HepG2 (cell line): ENCODE measurements around the gene ENTHD1.

Source experiments
- KAT2B ChIP-seq: fragments of 150-350 bp; IDR thresholded peaks from 2 replicates; pipeline ENCODE4 v1.6.1; 2014; ENCODE audit warnings: low read depth, low read length, borderline replicate concordance
- POLR2A ChIP-seq, 2 experiments: IDR thresholded peaks; 2 replicates each; pipeline ENCODE4 v1.6.1; 2011; ENCODE audit warnings: low read depth in 2 of 2, low read length in 2 of 2, mild to moderate bottlenecking in 1 of 2, moderate library complexity in 1 of 2; ENCODE audit not compliant: insufficient read depth in 1 of 2
- POLR2AphosphoS5 ChIP-seq: IDR thresholded peaks from 2 replicates; pipeline ENCODE4 v1.6.1; 2012; ENCODE audit warnings: low read depth, low read length
- SMC3 ChIP-seq: IDR thresholded peaks from 2 replicates; pipeline ENCODE4 v1.6.1; 2011; ENCODE audit warnings: low read length, improper control_type of control experiment
- ZBTB1 ChIP-seq: sonication (generic); formaldehyde crosslinking; IDR thresholded peaks from 2 replicates; pipeline ENCODE4 v1.4.0; 2020; ENCODE audit warnings: missing genetic modification reagents, borderline replicate concordance
- ZNF75D ChIP-seq: sonication (generic); formaldehyde crosslinking; IDR thresholded peaks from 2 replicates; pipeline ENCODE4 v1.8.1; 2023; ENCODE audit warnings: missing genetic modification reagents, mild to moderate bottlenecking, borderline replicate concordance
- TF ChIP-seq, protein P1 (sequence below): sonication (generic); formaldehyde crosslinking; IDR thresholded peaks from 2 replicates; pipeline ENCODE4 v1.5.0; 2020; ENCODE audit warnings: mild to moderate bottlenecking, missing genetic modification reagents, moderate library complexity
- TF ChIP-seq, protein P2 (sequence below), 2 experiments: IDR thresholded peaks; 2 replicates each; pipeline ENCODE4 v1.6.1; 2011 to 2012; ENCODE audit warnings: low read length in 2 of 2, borderline replicate concordance in 1 of 2, low read depth in 1 of 2, mild to moderate bottlenecking in 1 of 2, moderate library complexity in 1 of 2

DNA sequence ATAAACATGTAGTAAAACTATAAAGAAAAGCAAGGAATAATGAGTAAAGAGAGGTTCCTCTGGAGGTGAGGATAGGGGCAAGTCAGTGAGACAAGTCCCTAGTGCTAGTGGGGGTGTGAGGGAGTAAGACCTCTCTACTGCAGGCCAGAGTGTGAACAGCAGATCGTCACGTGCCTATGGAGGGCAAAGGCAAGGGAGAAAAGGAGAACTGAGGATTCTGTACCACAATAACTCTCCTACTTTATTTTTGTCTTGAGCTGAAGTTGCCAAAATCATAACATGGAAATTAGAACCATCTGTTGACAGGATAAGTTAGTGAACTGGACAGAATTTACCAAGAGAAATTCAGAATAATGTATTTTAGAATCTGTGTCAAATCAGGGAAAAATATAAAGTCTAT is 77.6 kb downstream of the ENTHD1 start:
- TF ChIP-seq SMC3 (no peak), ZBTB1 (CRISPR knock-in tag) (no peak), KAT2B (no peak), ZNF75D (CRISPR knock-in tag) (no peak), POLR2AphosphoS5 (no peak), POLR2A (IDR thresholded peaks at IDR 0.05; ENCODE audit: insufficient read depth in 1 of 2, low read depth in 2 of 2, low read length in 2 of 2) (no peak)
- TF ChIP-seq, protein P1, sequence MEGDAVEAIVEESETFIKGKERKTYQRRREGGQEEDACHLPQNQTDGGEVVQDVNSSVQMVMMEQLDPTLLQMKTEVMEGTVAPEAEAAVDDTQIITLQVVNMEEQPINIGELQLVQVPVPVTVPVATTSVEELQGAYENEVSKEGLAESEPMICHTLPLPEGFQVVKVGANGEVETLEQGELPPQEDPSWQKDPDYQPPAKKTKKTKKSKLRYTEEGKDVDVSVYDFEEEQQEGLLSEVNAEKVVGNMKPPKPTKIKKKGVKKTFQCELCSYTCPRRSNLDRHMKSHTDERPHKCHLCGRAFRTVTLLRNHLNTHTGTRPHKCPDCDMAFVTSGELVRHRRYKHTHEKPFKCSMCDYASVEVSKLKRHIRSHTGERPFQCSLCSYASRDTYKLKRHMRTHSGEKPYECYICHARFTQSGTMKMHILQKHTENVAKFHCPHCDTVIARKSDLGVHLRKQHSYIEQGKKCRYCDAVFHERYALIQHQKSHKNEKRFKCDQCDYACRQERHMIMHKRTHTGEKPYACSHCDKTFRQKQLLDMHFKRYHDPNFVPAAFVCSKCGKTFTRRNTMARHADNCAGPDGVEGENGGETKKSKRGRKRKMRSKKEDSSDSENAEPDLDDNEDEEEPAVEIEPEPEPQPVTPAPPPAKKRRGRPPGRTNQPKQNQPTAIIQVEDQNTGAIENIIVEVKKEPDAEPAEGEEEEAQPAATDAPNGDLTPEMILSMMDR (CRISPR knock-in tag): no peak
- TF ChIP-seq, protein P2, sequence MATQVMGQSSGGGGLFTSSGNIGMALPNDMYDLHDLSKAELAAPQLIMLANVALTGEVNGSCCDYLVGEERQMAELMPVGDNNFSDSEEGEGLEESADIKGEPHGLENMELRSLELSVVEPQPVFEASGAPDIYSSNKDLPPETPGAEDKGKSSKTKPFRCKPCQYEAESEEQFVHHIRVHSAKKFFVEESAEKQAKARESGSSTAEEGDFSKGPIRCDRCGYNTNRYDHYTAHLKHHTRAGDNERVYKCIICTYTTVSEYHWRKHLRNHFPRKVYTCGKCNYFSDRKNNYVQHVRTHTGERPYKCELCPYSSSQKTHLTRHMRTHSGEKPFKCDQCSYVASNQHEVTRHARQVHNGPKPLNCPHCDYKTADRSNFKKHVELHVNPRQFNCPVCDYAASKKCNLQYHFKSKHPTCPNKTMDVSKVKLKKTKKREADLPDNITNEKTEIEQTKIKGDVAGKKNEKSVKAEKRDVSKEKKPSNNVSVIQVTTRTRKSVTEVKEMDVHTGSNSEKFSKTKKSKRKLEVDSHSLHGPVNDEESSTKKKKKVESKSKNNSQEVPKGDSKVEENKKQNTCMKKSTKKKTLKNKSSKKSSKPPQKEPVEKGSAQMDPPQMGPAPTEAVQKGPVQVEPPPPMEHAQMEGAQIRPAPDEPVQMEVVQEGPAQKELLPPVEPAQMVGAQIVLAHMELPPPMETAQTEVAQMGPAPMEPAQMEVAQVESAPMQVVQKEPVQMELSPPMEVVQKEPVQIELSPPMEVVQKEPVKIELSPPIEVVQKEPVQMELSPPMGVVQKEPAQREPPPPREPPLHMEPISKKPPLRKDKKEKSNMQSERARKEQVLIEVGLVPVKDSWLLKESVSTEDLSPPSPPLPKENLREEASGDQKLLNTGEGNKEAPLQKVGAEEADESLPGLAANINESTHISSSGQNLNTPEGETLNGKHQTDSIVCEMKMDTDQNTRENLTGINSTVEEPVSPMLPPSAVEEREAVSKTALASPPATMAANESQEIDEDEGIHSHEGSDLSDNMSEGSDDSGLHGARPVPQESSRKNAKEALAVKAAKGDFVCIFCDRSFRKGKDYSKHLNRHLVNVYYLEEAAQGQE (IDR thresholded peaks at IDR 0.05; ENCODE audit: borderline replicate concordance in 1 of 2, low read depth in 1 of 2, low read length in 2 of 2): no peak
